IMR-90 (cell line): ENCODE data around the gene SLC66A1. TPM values are rescaled to one million over a fixed set of nuclear protein-coding genes. Genes with fewer than 3 reads are reported as not detected.

Experiments used
- ATAC-seq: fragments of 200-7000 bp; cut with Tn5 transposase; 2 replicates; pipeline ENCODE4 v1.9.1; 2020; ENCODE audit warnings: low read depth, mild to moderate bottlenecking, moderate library complexity
- BruUV-seq: library from RNA; stranded (reverse); fragments of 400-500 nt; replicated peaks from 2 replicates; lab custom pipeline; 2021; lab: Mats Ljungman, UMichigan
- CTCF ChIA-PET: fragments of 300-600 bp; formaldehyde crosslinking; extraction: SDS; loops from one replicate; lab custom pipeline; 2021; ENCODE audit warnings: antibody characterized with exemption; lab: Yijun Ruan, JAX
- POLR2A ChIA-PET: fragments of 300-600 bp; sonication (Branson Sonifier 250); formaldehyde crosslinking; loops from one replicate; lab custom pipeline; 2022; ENCODE audit warnings: antibody characterized with exemption; ENCODE audit not compliant: unreplicated experiment; lab: Charles Lee
- DNase-seq: peaks from one replicate; pipeline ENCODE4 v3.0.0; 2013
- H2AFZ ChIP-seq: replicated peaks from 2 replicates; pipeline ENCODE3; 2013; ENCODE audit warnings: low read length, mild to moderate bottlenecking; ENCODE audit not compliant: poor library complexity
- H2AK5ac ChIP-seq: 2 replicates; pipeline ENCODE4 v1.6.1; 2013; ENCODE audit warnings: low read depth, low read length, inconsistent platforms
- H2AK9ac ChIP-seq: replicated peaks from 2 replicates; pipeline ENCODE3; 2013; ENCODE audit warnings: mild to moderate bottlenecking, low read depth, low read length, moderate library complexity; ENCODE audit not compliant: poor library complexity
- H2BK120ac ChIP-seq: 2 replicates; pipeline ENCODE4 v1.6.1; 2013; ENCODE audit warnings: low read depth, low read length, inconsistent platforms
- H2BK15ac ChIP-seq: 3 replicates; pipeline ENCODE4 v1.6.1; 2013; ENCODE audit warnings: low read depth, low read length, inconsistent platforms
- H2BK20ac ChIP-seq: 2 replicates; pipeline ENCODE4 v1.6.1; 2013; ENCODE audit warnings: low read depth, mild to moderate bottlenecking, inconsistent platforms, low read length, moderate library complexity
- H2BK5ac ChIP-seq: 2 replicates; pipeline ENCODE4 v1.6.1; 2013; ENCODE audit warnings: mild to moderate bottlenecking, low read depth, low read length, inconsistent platforms; ENCODE audit not compliant: poor library complexity, severe bottlenecking
- H3K14ac ChIP-seq: replicated peaks from 2 replicates; pipeline ENCODE4 v1.6.1; 2013; ENCODE audit warnings: low read depth, low read length, inconsistent platforms
- H3K18ac ChIP-seq: 2 replicates; pipeline ENCODE4 v1.6.1; 2013; ENCODE audit warnings: low read depth, low read length, control low read depth
- H3K23ac ChIP-seq: 2 replicates; pipeline ENCODE4 v1.6.1; 2013; ENCODE audit warnings: low read depth, low read length, inconsistent platforms
- H3K27ac ChIP-seq: 2 replicates; pipeline ENCODE4 v1.5.1; 2013; ENCODE audit warnings: mild to moderate bottlenecking, control low read depth, low read length; ENCODE audit not compliant: insufficient read depth
- H3K27me3 ChIP-seq: 2 replicates; pipeline ENCODE4 v1.6.1; 2013; ENCODE audit warnings: low read length; ENCODE audit not compliant: control insufficient read depth, insufficient read depth
- H3K36me3 ChIP-seq: 2 replicates; pipeline ENCODE4 v1.6.1; 2013; ENCODE audit warnings: low read length, mixed read lengths; ENCODE audit not compliant: control insufficient read depth, insufficient read depth
- H3K4ac ChIP-seq: 2 replicates; pipeline ENCODE4 v1.6.1; 2013; ENCODE audit warnings: low read depth, low read length, inconsistent platforms
- H3K4me1 ChIP-seq: 2 replicates; pipeline ENCODE4 v1.6.1; 2013; ENCODE audit warnings: low read length, mixed read lengths; ENCODE audit not compliant: control insufficient read depth, insufficient read depth
- H3K4me2 ChIP-seq: 2 replicates; pipeline ENCODE4 v1.6.1; 2013; ENCODE audit warnings: low read depth, mild to moderate bottlenecking, control low read depth, low read length, moderate library complexity
- H3K4me3 ChIP-seq: 2 replicates; pipeline ENCODE4 v1.5.1; 2013; ENCODE audit warnings: low read depth, mild to moderate bottlenecking, control low read depth, low read length, moderate library complexity; ENCODE audit not compliant: insufficient read depth
- H3K56ac ChIP-seq: 2 replicates; pipeline ENCODE4 v1.6.1; 2013; ENCODE audit warnings: low read length, inconsistent platforms; ENCODE audit not compliant: insufficient read depth; ENCODE audit errors: extremely low read depth
- H3K79me1 ChIP-seq, 2 experiments: 2 replicates each; pipeline ENCODE4 v1.6.1; 2013; ENCODE audit warnings: low read length in 2 of 2, inconsistent platforms in 1 of 2, low read depth in 1 of 2
- H3K9ac ChIP-seq: 2 replicates; pipeline ENCODE4 v1.6.1; 2013; ENCODE audit warnings: low read depth, low read length, control low read depth
- H3K9me1 ChIP-seq: 2 replicates; pipeline ENCODE4 v1.6.1; 2013; ENCODE audit warnings: low read length, inconsistent platforms; ENCODE audit not compliant: insufficient read depth
- H3K9me3 ChIP-seq: 2 replicates; pipeline ENCODE4 v1.6.1; 2013; ENCODE audit warnings: low read length; ENCODE audit not compliant: control insufficient read depth, insufficient read depth
- H4K20me1 ChIP-seq: 2 replicates; pipeline ENCODE4 v1.6.1; 2013; ENCODE audit warnings: low read length, inconsistent platforms; ENCODE audit not compliant: insufficient read depth
- H4K5ac ChIP-seq: 2 replicates; pipeline ENCODE4 v1.6.1; 2013; ENCODE audit warnings: mild to moderate bottlenecking, low read depth, low read length, control low read depth
- H4K8ac ChIP-seq, 2 experiments: 2 replicates each; pipeline ENCODE4 v1.6.1; 2013; ENCODE audit warnings: low read depth in 2 of 2, low read length in 2 of 2, control low read depth in 1 of 2, inconsistent platforms in 1 of 2
- H4K91ac ChIP-seq: 2 replicates; pipeline ENCODE4 v1.6.1; 2013; ENCODE audit warnings: low read depth, low read length, inconsistent platforms; ENCODE audit not compliant: insufficient read depth
- BHLHE40 ChIP-seq: fragments of 150-350 bp; IDR thresholded peaks from 2 replicates; pipeline ENCODE4 v1.6.1; 2016; ENCODE audit warnings: mild to moderate bottlenecking, low read depth, low read length
- CEBPB ChIP-seq: IDR thresholded peaks from 2 replicates; pipeline ENCODE4 v1.6.1; 2012; ENCODE audit warnings: low read depth, low read length, improper control_type of control experiment
- CTCF ChIP-seq: conservative IDR thresholded peaks from 2 replicates; pipeline ENCODE4 v1.5.1; 2012; ENCODE audit warnings: mild to moderate bottlenecking, low read depth, low read length, improper control_type of control experiment
- FOS ChIP-seq: fragments of 150-350 bp; IDR thresholded peaks from 2 replicates; pipeline ENCODE4 v1.6.1; 2016; ENCODE audit warnings: low read depth, low read length
- MAZ ChIP-seq: IDR thresholded peaks from 2 replicates; pipeline ENCODE4 v1.6.1; 2012; ENCODE audit warnings: low read depth, mild to moderate bottlenecking, low read length, improper control_type of control experiment, moderate library complexity, borderline replicate concordance
- NFE2L2 ChIP-seq: fragments of 150-350 bp; IDR thresholded peaks from 2 replicates; pipeline ENCODE4 v1.6.1; 2016; ENCODE audit warnings: low read depth, mild to moderate bottlenecking, low read length
- RFX5 ChIP-seq: IDR thresholded peaks from 2 replicates; pipeline ENCODE4 v1.8.0; 2012; ENCODE audit warnings: low read depth, mild to moderate bottlenecking, low read length, moderate library complexity
- WGBS, 2 experiments: methylation state at CpG; one replicate each; pipeline versions ENCODE4 v1.1.5 to v1.1.7; 2013; ENCODE audit warnings: missing lambda C conversion rate in 2 of 2; ENCODE audit not compliant: insufficient read length in 1 of 2; ENCODE audit errors: extremely low coverage in 2 of 2; 5-methylcytosine and 5-hydroxymethylcytosine counted together
- dilution Hi-C: fragments of 300-500 bp; cut with HindIII; formaldehyde crosslinking; loops from one replicate; pipeline ENCODE4 v1.14.3; 2018; ENCODE audit warnings: low sequenced_read_pairs; ENCODE audit not compliant: unreplicated experiment
- in situ Hi-C: fragments of 300-500 bp; cut with MboI; formaldehyde crosslinking; loops from 3 replicates; pipeline ENCODE4 v1.14.3; 2019; ENCODE audit warnings: low sequenced_read_pairs, inconsistent platforms, mixed read lengths
- intact Hi-C: fragments of 100-400 bp; cut with micrococcal nuclease; formaldehyde crosslinking; loops from 2 replicates; pipeline ENCODE4 v1.10.0; 2022
- polyA plus RNA-seq, 3 experiments: library from polyadenylated mRNA; depleted of rRNA; stranded (reverse); fragments of >200 nt; gene quantifications; 2 replicates each; pipeline ENCODE4 v1.2.3, GENCODE V29; 2012; ENCODE audit warnings: low replicate concordance in 1 of 3
- total RNA-seq: library from RNA; depleted of rRNA; stranded (reverse); fragments of >200 nt; gene quantifications from 2 replicates; pipeline ENCODE4 v1.2.3, GENCODE V29; 2012

The SLC66A1 gene
- total and polyA plus RNA-seq, 2 of the 4 experiments (the other 2 are of a cell fraction) = 6.8 to 18.9 TPM

- POLR2A ChIA-PET = no interaction called here
- 98% methylated on average over 6 of the region's 14 CpGs; no CpG with 5 or more reads in 1 of the 2 experiments for WGBS, 2 experiments
- CTCF ChIA-PET = interaction anchor here (1.5 kb wide), 1 partner anchor 314 kb away, joined by 4 read pairs; no protein-coding TSS in a partner anchor
Observed at GRCh38 chr1:19340387-19340937, 28.3 kb downstream of the SLC66A1 start.

More at GRCh38 chr1:19340387-19340937, 28.3 kb downstream of the SLC66A1 start:
- H3K4me2 ChIP-seq = no peak overlapping the region
- no peak overlapping the region for H4K91ac ChIP-seq
- H3K36me3 ChIP-seq = peaks cover 67% of the 10 kb centered on the region
- no peaks in the 10 kb centered on the region for H3K9me3 ChIP-seq
- intact Hi-C loops (no loop called here), in situ Hi-C loops (loop anchor here (5.0 kb wide), 1 partner anchor 307 kb away; no protein-coding TSS in a partner anchor), dilution Hi-C loops (no loop called here)
- DNase-seq (no peak), ATAC-seq (no peak)
- H3K27ac ChIP-seq = no peak overlapping the region
- no peak overlapping the region for H3K9ac ChIP-seq
- H3K56ac ChIP-seq = no peak overlapping the region
- H2BK5ac ChIP-seq = no peak overlapping the region
- no peak for TF ChIP-seq CTCF
- no peak for TF ChIP-seq NFE2L2
- TF ChIP-seq CEBPB = no peak
- no peak for TF ChIP-seq MAZ
- no peak for TF ChIP-seq FOS
- TF ChIP-seq RFX5 = no peak
- no peak for TF ChIP-seq BHLHE40
- H4K20me1 ChIP-seq = peaks cover 33% of the 10 kb centered on the region; the same call in 1 of the 2 replicates
- no TSS peak for BruUV-seq
- no peak overlapping the region for H2BK15ac ChIP-seq
- H3K27me3 ChIP-seq = no peaks in the 10 kb centered on the region
- no peak overlapping the region for H2BK20ac ChIP-seq
- H3K18ac ChIP-seq = no peak overlapping the region
- no peak overlapping the region for H4K8ac ChIP-seq
- H3K23ac ChIP-seq = no peak overlapping the region
- H3K4me1 ChIP-seq = no peaks in the 10 kb centered on the region
- H3K79me1 ChIP-seq = peaks cover 7 to 28% of the 10 kb centered on the region in 2 experiments
- no peak overlapping the region for H3K4ac ChIP-seq
- H2BK120ac ChIP-seq = no peak overlapping the region
- H2AK9ac ChIP-seq = no peak overlapping the region
- H2AK5ac ChIP-seq = no peak overlapping the region
- H3K14ac ChIP-seq = no peak overlapping the region
- no peak overlapping the region for H3K4me3 ChIP-seq
- H2AFZ ChIP-seq = no peak overlapping the region
- H4K5ac ChIP-seq = no peak overlapping the region
- H3K9me1 ChIP-seq = peaks cover 6% of the 10 kb centered on the region; the same call in 1 of the 2 replicates
